GM18868 (cell line): ENCODE results near the gene UBE2A.

ENCODE experiments used
- ATAC-seq: cut with Tn5 transposase; IDR thresholded peaks from one replicate; pipeline ENCODE4 v1.9.1; 2021; ENCODE audit warnings: mild to moderate bottlenecking, moderate library complexity; ENCODE audit not compliant: unreplicated experiment

The UBE2A gene

DNA sequence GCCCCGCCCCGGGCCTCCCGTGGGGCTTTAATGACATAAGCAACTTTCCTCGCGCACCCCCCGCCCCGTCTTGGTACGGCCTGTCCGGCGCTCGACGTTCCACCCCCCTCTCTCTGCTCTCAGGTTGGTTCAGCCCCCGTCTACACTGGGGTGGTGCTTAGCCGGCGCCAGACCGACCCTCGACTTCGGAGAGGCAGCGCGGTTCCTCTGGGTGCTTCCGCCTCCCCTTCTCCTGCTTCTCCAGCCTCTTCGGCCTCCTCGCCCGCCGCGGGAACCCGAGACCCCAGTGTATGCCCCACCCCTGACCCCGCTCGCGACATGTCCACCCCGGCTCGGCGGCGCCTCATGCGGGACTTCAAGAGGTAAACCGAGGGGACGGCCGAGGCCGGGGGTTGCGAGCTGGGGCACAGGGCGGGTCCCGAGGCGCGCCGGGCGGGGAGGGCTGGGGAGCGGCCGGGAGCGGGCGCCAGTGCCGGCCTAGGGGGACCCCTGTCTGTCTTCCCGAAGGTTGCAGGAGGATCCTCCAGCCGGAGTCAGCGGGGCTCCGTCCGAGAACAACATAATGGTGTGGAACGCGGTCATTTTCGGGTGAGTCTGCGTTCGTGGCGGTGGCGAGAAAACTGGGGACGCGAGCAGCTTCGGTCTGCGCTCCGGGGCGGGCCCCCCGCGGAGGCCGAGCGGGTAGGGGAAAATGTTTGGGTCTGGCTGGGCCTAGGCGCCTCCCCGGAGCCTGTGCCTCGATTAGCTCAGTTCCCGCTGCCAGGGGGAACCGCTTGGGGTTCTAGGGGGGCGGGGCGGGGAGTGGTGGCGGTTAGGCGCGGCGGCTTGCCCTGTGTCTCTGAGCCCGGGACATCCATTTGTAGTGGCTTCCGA lies at the start of gene UBE2A:
UBE2A (plus strand) TSS at position 170 of the 873 bp plus-strand sequence; CDS start at position 319, 149 bp downstream.
- ATAC-seq, result peak; percentile 83

DNA sequence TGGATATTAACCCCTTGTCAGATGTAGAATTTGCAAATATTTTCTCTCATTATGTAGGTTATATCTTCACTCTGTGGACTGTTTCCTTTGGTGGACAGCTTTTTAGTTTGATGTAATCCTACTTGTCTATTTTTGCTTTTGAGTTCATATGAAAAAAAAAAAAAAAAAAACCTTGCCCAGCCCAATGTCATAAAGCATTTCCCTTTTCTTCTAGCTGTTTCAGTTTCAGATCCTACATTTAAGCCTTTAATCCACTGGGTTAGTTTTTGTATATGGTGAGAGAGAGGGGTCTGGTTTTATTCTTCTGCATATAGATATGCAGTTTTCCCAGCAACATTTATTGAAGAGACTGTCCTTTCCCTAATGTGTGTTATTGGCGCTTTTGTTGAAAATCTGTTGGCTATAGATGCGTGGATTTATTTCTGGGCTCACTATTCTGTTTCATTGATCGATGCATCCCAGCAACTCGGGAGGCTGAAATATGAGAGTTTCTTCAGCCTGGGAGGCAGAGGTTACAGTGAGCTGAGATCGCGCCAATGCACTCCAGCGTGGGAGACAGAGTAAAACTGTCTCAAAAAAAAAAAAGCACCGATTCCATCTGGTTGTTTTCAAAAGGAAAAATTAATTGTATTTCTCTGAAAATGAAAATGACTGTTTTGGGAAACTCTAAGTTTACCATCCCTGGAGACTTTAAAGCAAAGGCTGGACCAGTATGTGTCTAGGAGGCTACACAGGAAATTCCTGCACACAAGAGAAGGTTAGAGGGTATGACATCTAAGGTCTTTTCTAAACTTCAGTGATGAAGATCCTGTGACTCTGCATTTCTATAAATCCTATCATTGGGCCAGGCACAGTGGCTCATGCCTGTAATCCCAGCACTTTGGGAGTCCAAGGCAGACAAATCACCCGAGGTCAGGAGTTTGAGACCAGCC lies 44.8 kb upstream of the UBE2A start:
- ATAC-seq, result no peak

GRCh38 chrX:119537487-119537886 lies 36.9 kb upstream of the UBE2A start:
- ATAC-seq, result no peak

GRCh38 chrX:119539872-119540271 lies 34.5 kb upstream of the UBE2A start:
- ATAC-seq, result no peak

DNA sequence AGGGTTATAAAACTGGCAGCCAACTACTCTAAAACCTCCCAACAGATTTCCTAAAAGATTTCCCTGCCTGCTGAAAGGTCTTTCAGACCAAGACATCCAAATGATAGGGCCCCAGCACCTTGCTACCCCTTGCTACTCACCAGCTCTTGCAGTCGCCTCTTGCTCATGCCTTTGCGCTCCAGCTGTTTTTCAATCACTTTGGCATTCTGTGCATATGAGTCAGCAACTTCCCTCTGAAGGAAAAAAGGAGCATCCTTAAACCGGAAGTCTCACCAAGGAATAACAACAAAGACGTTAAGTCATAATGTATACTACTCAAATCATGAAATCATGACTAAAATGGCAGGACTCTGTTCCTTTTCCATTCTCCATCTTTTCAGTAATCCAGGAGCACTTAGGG lies 33.2 kb upstream of the UBE2A start:
- ATAC-seq, result no peak

GRCh38 chrX:119549327-119550016 lies 24.9 kb upstream of the UBE2A start:
- ATAC-seq, result peak; percentile 83

DNA sequence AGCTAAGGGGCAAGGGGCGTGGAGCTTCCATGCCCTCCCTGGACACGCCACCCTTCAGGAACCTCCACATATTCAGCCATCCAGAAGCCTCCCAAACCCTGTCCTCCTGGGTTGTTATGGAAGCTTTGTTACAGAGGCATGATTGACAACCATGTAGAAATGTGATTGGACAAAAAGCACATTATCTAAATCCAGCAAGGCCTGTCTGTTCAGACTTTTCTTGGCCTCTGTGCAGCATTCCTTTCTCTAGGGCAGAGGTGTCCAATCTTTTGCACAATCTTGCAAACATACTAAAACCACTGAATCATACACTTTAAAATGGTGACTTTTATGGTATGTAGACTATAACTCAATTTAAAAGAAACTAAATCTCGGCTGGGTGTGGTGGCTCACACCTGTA lies 21.9 kb upstream of the UBE2A start:
- ATAC-seq, result no peak

DNA sequence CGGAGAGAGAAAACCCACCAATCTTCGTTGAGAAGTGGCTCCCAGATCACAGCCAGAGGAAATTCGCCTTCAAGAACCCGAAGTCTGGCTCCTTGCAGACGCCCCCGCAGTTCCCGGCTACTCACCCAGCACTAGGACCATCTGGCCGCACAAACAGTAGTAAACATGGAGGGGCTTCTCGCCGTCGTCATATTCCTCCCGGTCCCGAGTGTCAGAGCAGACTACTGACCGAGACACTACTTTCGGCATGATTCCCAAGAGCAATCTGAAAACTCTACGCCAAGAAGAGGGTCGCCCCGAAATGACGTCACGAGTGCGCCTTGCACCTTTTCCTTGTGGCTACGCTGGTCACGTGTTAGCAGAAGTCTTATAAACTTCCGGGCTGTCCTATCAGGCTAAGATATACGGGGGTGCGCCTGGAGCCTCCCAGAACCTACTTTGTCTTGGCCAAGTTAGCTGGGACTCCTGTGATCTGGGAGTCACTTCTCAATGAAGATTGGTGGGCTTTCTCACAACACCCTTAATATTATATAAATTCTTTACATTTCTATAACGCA lies 9.2 kb upstream of the UBE2A start, which contains the start of gene STEEP1:
STEEP1 (minus strand) TSS at position 303 of the 557 bp plus-strand sequence; CDS start at position 249, 54 bp downstream.
- ATAC-seq, result peak; percentile 96

DNA sequence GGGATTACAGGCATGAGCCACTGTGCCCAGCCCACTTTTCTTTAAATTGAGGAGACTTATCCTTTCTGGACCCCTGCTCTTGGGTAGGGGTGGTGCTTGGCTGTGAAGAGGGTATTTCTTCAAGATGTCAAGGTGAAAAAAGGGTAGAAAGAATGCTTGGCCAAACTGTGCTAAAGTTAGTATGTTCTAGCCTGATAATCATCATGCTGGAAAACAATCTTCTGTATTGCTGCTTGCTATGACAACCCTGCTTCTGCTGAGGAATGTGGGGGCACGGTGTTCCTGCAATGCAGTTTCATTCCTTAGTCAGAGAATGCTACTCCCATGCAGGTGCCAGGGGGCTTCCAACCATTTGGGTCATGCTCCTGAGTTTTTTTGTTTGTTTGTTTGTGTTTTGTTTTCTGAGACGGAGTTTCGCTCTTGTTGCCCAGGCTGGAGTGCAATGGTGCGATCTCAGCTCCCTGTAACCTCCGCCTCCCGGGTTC lies 4.0 kb upstream of the UBE2A start:
- ATAC-seq, result no peak

DNA sequence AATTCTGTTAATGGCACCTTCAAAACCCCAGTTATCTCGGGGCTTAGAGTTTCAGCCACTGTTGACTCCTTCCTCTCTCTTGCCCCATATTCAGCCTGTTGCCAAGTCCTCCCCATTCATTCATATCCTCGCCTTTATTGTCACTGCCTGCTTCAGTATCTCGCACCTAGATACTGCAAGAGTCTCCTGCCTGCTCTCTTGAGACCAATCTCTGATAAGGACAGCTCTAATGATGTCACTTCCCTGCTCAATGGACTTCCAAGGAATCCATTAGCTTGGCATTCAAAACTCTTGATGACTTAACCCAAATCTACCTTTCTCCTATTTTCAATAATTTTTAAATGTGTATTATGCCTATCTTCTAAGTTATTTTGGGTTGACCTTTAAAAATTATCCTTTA lies 1.1 kb upstream of the UBE2A start:
- ATAC-seq, result no peak

DNA sequence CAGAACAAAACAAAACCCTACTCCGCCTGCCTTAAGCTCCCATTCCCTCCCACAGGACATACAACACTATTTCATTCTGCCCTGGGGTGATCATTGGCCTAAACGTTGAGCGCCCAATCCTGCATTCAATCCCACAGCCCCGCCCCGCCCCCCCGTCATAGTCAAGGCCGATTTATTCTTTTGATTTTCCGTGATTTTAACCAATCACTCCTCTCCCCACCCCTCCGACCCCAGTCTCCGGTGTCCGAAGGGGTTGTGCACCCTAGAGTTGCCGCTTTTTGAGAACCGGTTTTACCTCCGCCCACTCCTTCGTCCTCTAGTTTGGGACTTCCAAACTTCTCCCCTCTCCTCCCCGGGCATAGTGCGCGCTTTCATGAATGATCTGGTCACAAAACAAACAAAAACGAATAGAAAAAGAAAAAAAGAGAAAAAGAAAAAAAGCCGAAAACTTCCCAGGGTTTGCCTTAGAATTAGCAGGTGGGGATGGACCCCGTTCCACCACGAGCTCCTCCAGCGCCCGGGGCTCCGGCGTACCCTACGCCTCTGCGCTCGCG lies 446 bp upstream of the UBE2A start:
- peak; percentile 16 for ATAC-seq

DNA sequence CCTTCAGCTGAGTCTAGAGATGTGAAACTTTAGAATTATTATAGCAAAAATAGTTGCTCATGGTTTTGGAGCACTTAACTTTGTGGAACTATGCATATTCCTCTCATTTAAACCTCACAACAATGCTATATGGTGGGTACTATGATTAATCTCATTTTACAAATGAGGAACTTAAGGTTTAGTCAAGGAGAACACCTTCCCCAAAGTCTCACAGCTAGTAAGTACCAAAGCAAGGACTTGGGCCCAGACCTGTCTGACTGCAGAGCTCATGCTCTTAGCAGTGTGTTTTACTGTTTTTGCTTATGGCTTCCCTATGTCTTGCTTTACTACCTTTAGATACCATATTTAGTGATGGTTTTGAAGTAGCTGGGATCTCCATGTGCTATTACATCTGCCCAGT lies 5.1 kb downstream of the UBE2A start:
- peak; percentile 57 for ATAC-seq

DNA sequence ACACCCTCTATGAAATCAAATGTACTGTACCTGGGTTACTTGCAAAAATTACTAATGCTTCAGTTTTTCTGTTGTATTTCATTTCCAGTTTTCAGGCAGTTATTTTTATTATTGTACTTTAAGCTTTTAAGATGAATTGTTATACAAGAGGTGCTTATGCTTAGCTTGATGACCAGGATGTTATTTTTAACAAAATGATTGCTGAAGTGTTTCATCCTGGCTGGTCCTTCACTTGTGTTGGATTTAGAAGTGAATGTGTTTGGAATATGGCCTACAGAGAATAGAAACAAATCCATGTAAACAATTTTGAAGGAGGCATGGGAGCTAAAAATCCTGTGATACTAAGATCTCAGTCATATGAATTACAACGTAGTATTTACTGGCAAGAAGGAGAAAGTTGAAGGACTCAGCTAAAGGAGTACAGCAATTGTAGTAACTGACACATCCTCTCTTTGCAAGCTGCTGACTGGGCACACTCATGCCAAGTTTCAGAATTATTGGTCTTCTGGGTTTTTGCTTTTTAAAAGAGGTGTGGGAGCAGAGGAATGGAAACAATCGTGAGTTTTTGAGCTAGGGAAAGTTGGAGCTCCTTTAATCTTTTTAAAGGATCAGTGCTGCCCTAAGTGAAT lies 9.2 kb downstream of the UBE2A start:
- ATAC-seq, result no peak

DNA sequence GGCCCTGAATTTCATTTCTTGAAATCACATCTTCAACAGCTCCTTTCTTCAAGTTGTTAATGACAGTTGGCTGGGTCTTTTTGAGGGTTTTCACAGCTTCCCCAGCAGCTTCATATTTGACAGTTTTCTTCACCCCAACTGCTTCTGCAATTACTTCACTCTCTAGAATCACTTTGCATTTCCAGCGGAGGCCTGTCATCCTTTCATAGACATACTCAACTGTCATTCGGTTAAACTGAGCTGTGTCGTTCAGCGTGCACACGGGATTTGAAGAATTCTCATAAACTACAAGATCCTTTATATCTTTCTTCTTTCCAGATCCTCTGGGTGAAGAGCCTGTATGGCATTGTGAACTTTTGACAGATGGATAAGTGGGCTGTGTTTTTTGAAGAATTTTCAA lies 15.4 kb downstream of the UBE2A start:
- ATAC-seq, result no peak

GRCh38 chrX:119602701-119603255 lies 28.4 kb downstream of the UBE2A start:
- ATAC-seq, result no peak

GRCh38 chrX:119604766-119605463 lies 30.6 kb downstream of the UBE2A start:
- no peak for ATAC-seq

- peak; percentile 31 for ATAC-seq
Observed at GRCh38 chrX:119605464-119606279, 31.3 kb downstream of the UBE2A start.
